Stimulated activated CD4-positive, alpha-beta T cell treated with anti-CD3 and anti-CD28 coated beads, Interleukin-1b, Interleukin-23, amount 100 ng/mL, for 1 hour (primary cell): Measurements from ENCODE around the gene ZFP57.

Source experiments
- DNase-seq, 2 donors: peaks; one replicate each; pipeline ENCODE4 v3.0.0-alpha.2; 2020; ENCODE audit warnings: low read depth in 2 of 2

The ZFP57 gene

GRCh38 chr6:29680904-29681303, at the start of gene ZFP57:
Gene ZFP57 (minus strand): TSS chr6:29681152. CDS start chr6:29677003, 4,149 bp downstream.
- no peak for DNase-seq

GRCh38 chr6:29730575-29731126, 49.7 kb upstream of the ZFP57 start:
- DNase-seq, result no peak

GRCh38 chr6:29729774-29730328, 48.9 kb upstream of the ZFP57 start:
- DNase-seq, result no peak

- DNase-seq, result no peak
Observed at GRCh38 chr6:29728875-29729270, 47.9 kb upstream of the ZFP57 start.

- no peak for DNase-seq
Observed at GRCh38 chr6:29728173-29728874, 47.4 kb upstream of the ZFP57 start.

GRCh38 chr6:29727637-29728036, 46.7 kb upstream of the ZFP57 start:
- no peak for DNase-seq

- DNase-seq, result no peak
Observed at GRCh38 chr6:29726571-29727194, 45.7 kb upstream of the ZFP57 start.

GRCh38 chr6:29726001-29726400, 45.0 kb upstream of the ZFP57 start:
- DNase-seq, result no peak

GRCh38 chr6:29724937-29725869, 44.3 kb upstream of the ZFP57 start:
- no peak for DNase-seq

- peak; percentile 58 to 89 for DNase-seq
Observed at GRCh38 chr6:29723666-29724588, 43.0 kb upstream of the ZFP57 start.

- peak; percentile 60 to 73 for DNase-seq
Observed at GRCh38 chr6:29723262-29723665, 42.3 kb upstream of the ZFP57 start, which contains the start of gene HLA-F. Gene HLA-F (plus strand): TSS chr6:29723434. CDS start chr6:29723464, 30 bp downstream.

GRCh38 chr6:29720863-29721262, 39.9 kb upstream of the ZFP57 start:
- no peak for DNase-seq

GRCh38 chr6:29710281-29710941, 29.5 kb upstream of the ZFP57 start:
- DNase-seq, result no peak

- no peak for DNase-seq
Observed at GRCh38 chr6:29709188-29709587, 28.2 kb upstream of the ZFP57 start.

- peak in 1 of 2 donors; percentile 24 for DNase-seq
Observed at GRCh38 chr6:29708432-29709179, 27.7 kb upstream of the ZFP57 start.

- DNase-seq, result no peak
Observed at GRCh38 chr6:29705389-29706231, 24.7 kb upstream of the ZFP57 start.

- peak; percentile 61 to 65 for DNase-seq
Observed at GRCh38 chr6:29702519-29703103, 21.7 kb upstream of the ZFP57 start.
